Peyer's patch (tissue), 4 donors: ENCODE data around the gene RBL2. TPM values are rescaled to one million over a fixed set of nuclear protein-coding genes. Genes with fewer than 3 reads are reported as not detected.

Source experiments
- DNase-seq, 3 donors: peaks; one replicate each; pipeline ENCODE4 v3.0.0-alpha.2; 2017 to 2019
- H3K27ac ChIP-seq, 4 donors: fragments of 200-600 bp; sonication (generic); one replicate each; pipeline ENCODE4 v1.5.1; 2016 to 2019
- H3K27me3 ChIP-seq, 2 donors: fragments of 200-600 bp; sonication (generic); one replicate each; pipeline ENCODE4 v1.5.1; 2019
- H3K36me3 ChIP-seq, 3 donors: fragments of 200-600 bp; sonication (generic); one replicate each; pipeline ENCODE4 v1.5.1; 2016 to 2019
- H3K4me1 ChIP-seq, 4 donors: fragments of 200-600 bp; sonication (generic); one replicate each; pipeline ENCODE4 v1.5.1; 2016 to 2019
- H3K4me3 ChIP-seq, 4 donors: fragments of 200-600 bp; sonication (generic); 1 replicate in 3 of 4; 2 replicates in 1 of 4; pipeline ENCODE4 v1.5.1; 2016 to 2019; ENCODE audit warnings: mild to moderate bottlenecking in 1 of 4
- H3K9me3 ChIP-seq, 4 donors: fragments of 200-600 bp; sonication (generic); one replicate each; pipeline ENCODE4 v1.5.1; 2016 to 2019; ENCODE audit warnings: mild to moderate bottlenecking in 1 of 4
- CTCF ChIP-seq, 6 experiments: fragments of 450-650 bp in 4 of 6; fragments of 200-600 bp in 2 of 6; sonication (generic) in 1 of 6; IDR thresholded peaks; one replicate each; pipeline ENCODE4 v1.5.1; 2017 to 2019; ENCODE audit warnings: antibody characterized with exemption in 6 of 6, mild to moderate bottlenecking in 3 of 6, moderate library complexity in 1 of 6
- POLR2A ChIP-seq, 2 donors: fragments of 450-650 bp; IDR thresholded peaks; one replicate each; pipeline ENCODE4 v1.5.1; 2017; ENCODE audit warnings: antibody characterized with exemption in 2 of 2, mild to moderate bottlenecking in 2 of 2, moderate library complexity in 2 of 2
- total RNA-seq, 4 donors: library from RNA; depleted of rRNA; stranded (reverse); fragments of >200 nt; gene quantifications; one replicate each; pipeline ENCODE4 v1.1.0, GENCODE V29; 2016

The RBL2 gene
- total RNA-seq, 4 donors from 2014 or later, result 64.1 to 106 (median 88.4) TPM

GRCh38 chr16:53502331-53503269 is 68.3 kb downstream of the RBL2 start, which contains the start of gene AKTIP:
AKTIP (minus strand) TSS chr16:53503209; CDS start chr16:53500259, 2,950 bp downstream.
- TF ChIP-seq CTCF (IDR thresholded peaks at IDR 0.05), result peak in 1 of 6 experiments; percentile 7
- peak; percentile 50 to 70 for TF ChIP-seq POLR2A (IDR thresholded peaks at IDR 0.05)
- Histone ChIP-seq H3K27me3 (no peaks in the 10 kb centered on the region), H3K4me3 (peak within 1 kb of the TSS; percentile 80 to 99 (median 92)), H3K27ac (peak within 1 kb of the TSS; percentile 90 to 97 (median 95)), H3K36me3 (peaks cover 0 to 10% (median 0%) of the 10 kb centered on the region in 3 donors), H3K4me1 (peaks cover 0 to 39% (median 12%) of the 10 kb centered on the region in 4 donors), H3K9me3 (no peaks in the 10 kb centered on the region)
- DNase-seq, result peak; percentile 44 to 71 (median 68)

GRCh38 chr16:53503270-53503923 is 69.1 kb downstream of the RBL2 start:
- Histone ChIP-seq H3K4me3 (peak overlapping the region; percentile 80 to 99 (median 92)), H3K27me3 (no peaks in the 10 kb centered on the region), H3K4me1 (peaks cover 0 to 39% (median 12%) of the 10 kb centered on the region in 4 donors), H3K9me3 (no peaks in the 10 kb centered on the region), H3K36me3 (peaks cover 0 to 2% (median 0%) of the 10 kb centered on the region in 3 donors), H3K27ac (peak overlapping the region; percentile 90 to 97 (median 95))
- TF ChIP-seq POLR2A (IDR thresholded peaks at IDR 0.05) (peak; percentile 75 to 89), CTCF (IDR thresholded peaks at IDR 0.05) (peak in 1 of 6 experiments; percentile 9)
- DNase-seq, result peak; percentile 99 to 100 (median 99)

GRCh38 chr16:53503991-53504663 is 69.9 kb downstream of the RBL2 start:
- H3K27ac ChIP-seq, result peak overlapping the region; percentile 90 to 97 (median 95)
- no peaks in the 10 kb centered on the region for H3K36me3 ChIP-seq
- DNase-seq, result peak; percentile 43 to 63 (median 62)
- H3K4me3 ChIP-seq, result peak overlapping the region; percentile 58 to 96 (median 62)
- no peaks in the 10 kb centered on the region for H3K9me3 ChIP-seq
- no peaks in the 10 kb centered on the region for H3K27me3 ChIP-seq
- peaks cover 0 to 33% (median 12%) of the 10 kb centered on the region in 4 donors for H3K4me1 ChIP-seq
- no peak for TF ChIP-seq CTCF (IDR thresholded peaks at IDR 0.05)
- TF ChIP-seq POLR2A (IDR thresholded peaks at IDR 0.05), result no peak

GRCh38 chr16:53504665-53505064 is 70.4 kb downstream of the RBL2 start:
- Histone ChIP-seq H3K27me3 (no peaks in the 10 kb centered on the region), H3K36me3 (no peaks in the 10 kb centered on the region), H3K9me3 (no peaks in the 10 kb centered on the region), H3K4me3 (no peak overlapping the region), H3K4me1 (peaks cover 0 to 27% (median 12%) of the 10 kb centered on the region in 4 donors), H3K27ac (peak overlapping the region; percentile 90 to 97 (median 95))
- TF ChIP-seq POLR2A (IDR thresholded peaks at IDR 0.05) (no peak), CTCF (IDR thresholded peaks at IDR 0.05) (no peak)
- no peak for DNase-seq

- no peak overlapping the region for H3K27ac ChIP-seq
- H3K27me3 ChIP-seq, result no peaks in the 10 kb centered on the region
- TF ChIP-seq POLR2A (IDR thresholded peaks at IDR 0.05) (no peak), CTCF (IDR thresholded peaks at IDR 0.05) (no peak)
- no peak for DNase-seq
- H3K4me1 ChIP-seq, result peaks cover 0 to 19% (median 12%) of the 10 kb centered on the region in 4 donors
- no peak overlapping the region for H3K4me3 ChIP-seq
- no peaks in the 10 kb centered on the region for H3K36me3 ChIP-seq
- H3K9me3 ChIP-seq, result no peaks in the 10 kb centered on the region
Observed at GRCh38 chr16:53506254-53506653, 72.0 kb downstream of the RBL2 start.
